Pancreas (tissue), 10 donors: ENCODE results near the gene SLC12A8. TPM values are rescaled to one million over a fixed set of nuclear protein-coding genes. Genes with fewer than 3 reads are reported as not detected.

Experiments used
- ATAC-seq, 4 donors: fragments of 200-7000 bp; cut with Tn5 transposase; one replicate each; pipeline versions ENCODE4 v1.8.0 to v1.9.1; 2020; ENCODE audit warnings: mild to moderate bottlenecking in 4 of 4, moderate library complexity in 4 of 4
- DNase-seq, 6 donors: peaks; one replicate each; pipeline ENCODE4 v3.0.0-alpha.2; 2020
- FAIRE-seq: peaks from 2 replicates; lab custom pipeline; 2012; peaks lifted over from hg19 to GRCh38; lab: Jason Lieb, UNC
- H3K27ac ChIP-seq, 4 donors: fragments of 200-600 bp; sonication (generic); 1 replicate in 3 of 4; 2 replicates in 1 of 4; pipeline versions ENCODE4 v1.5.0 to v1.8.0; 2020
- H3K27me3 ChIP-seq, 4 donors: fragments of 200-600 bp; one replicate each; pipeline ENCODE4 v1.8.0; 2021
- H3K36me3 ChIP-seq, 3 donors: fragments of 200-600 bp; sonication (generic) in 1 of 3; one replicate each; pipeline versions ENCODE4 v1.5.0 to v1.8.0; 2020 to 2021
- H3K4me1 ChIP-seq, 3 donors: fragments of 200-600 bp; one replicate each; pipeline ENCODE4 v1.8.0; 2021
- H3K4me3 ChIP-seq, 4 donors: fragments of 200-600 bp; sonication (generic) in 2 of 4; one replicate each; pipeline versions ENCODE4 v1.5.0 to v1.8.0; 2020 to 2021
- H3K9me3 ChIP-seq, 4 donors: fragments of 200-600 bp; one replicate each; pipeline ENCODE4 v1.8.0; 2021
- WGBS, 2 donors: extraction: QIAGEN DNeasy Blood & Tissue Kit; methylation state at CpG; one replicate each; pipeline ENCODE4 v1.1.7; 2013; 5-methylcytosine and 5-hydroxymethylcytosine counted together
- intact Hi-C, 3 donors: fragments of 100-400 bp; cut with DNase I; formaldehyde crosslinking; loops; one replicate each; pipeline versions ENCODE4 v1.11.1 to v1.14.2; 2022
- polyA plus RNA-seq, 2 donors: library from polyadenylated mRNA; stranded (reverse); fragments of 200-250 nt; gene quantifications; one replicate each; pipeline ENCODE4 v1.2.3, GENCODE V29; 2013
- total RNA-seq, 6 donors: library from RNA; stranded (reverse); fragmentation: NEBNext Ultra II Directional in 4 of 6; extraction: Animal tissue kit (Norgen Biotek cat#: 25700) in 4 of 6; gene quantifications; one replicate each; pipeline versions ENCODE4 v1.2.1 to v1.2.4, GENCODE V29; 2021 to 2023
- TF ChIP-seq, protein P1 (sequence below), 4 donors: fragments of 200-600 bp; sonication (generic) in 3 of 4; IDR thresholded peaks; one replicate each; pipeline versions ENCODE4 v1.5.0 to v1.8.0; 2021; ENCODE audit warnings: antibody characterized with exemption in 4 of 4
- donor health status: healthy with polysubstance abuse.
- donor health status: DM: no; HTN: no; CAD: no; lungs with moderate emphysema.
- donor health status: DM: no; HTN: no; CAD: no.
- donor health status: control.
- donor health status: control.
- donor health status: Bipolar disorder and iron deficiency.
- donor health status: DM: yes; HTN: yes; CAD: no.
- donor health status: DM: no; HTN: no; CAD: no.
- donor health status: DM: no; HTN: no; CAD: no.
- donor health status: DM: yes; HTN: yes; CAD: no.

Gene SLC12A8
- total and polyA plus RNA-seq, 8 donors = 6.6 to 16.2 (median 12.5) TPM

DNA sequence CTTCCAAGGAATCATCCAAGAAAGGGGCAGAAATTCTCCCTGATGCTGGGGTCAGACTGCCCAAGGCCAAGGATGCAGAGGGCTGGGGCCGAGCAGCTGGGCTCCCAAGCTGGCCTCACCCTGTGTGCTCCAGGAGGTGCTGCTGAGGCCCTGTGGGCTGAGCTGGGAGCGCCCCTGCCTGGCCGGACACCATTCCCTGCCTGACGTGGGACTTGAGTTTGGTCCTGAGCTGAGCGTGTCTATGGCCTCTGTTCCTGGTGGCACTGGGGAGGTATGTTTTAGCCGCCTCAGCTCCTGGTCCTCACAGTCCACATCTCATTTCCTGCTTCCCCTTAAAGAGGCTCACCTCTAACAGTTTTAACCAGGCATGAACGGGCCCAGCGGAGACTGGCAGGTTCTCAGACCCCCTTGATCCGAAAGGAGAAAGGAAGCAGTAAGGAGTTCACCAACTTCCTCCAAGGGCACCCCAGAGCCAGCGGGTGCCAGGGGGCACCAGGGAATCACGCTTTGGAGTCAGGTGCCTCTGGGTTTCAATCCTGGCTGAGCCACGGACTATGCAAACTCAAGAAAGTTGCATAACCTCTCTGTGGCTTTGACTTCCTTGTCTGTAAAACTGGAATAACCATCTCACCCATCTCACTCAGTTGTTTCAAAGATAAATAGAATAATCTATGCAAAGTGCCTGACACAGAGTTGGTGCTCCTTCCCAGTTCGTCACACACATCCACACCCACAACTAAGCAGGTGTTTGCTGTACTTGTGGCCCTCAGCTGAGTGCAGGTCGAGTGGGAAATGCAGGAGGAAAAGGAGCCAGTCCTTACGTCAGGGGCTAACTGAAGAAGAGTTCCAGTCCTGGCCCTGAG, 48.6 kb downstream of the SLC12A8 start:
- no peak overlapping the region for H3K4me3 ChIP-seq
- DNase-seq (no peak), ATAC-seq (peak in 3 of 4 donors; percentile 49 to 57 (median 53)), FAIRE-seq (no peak)
- TF ChIP-seq, protein P1, sequence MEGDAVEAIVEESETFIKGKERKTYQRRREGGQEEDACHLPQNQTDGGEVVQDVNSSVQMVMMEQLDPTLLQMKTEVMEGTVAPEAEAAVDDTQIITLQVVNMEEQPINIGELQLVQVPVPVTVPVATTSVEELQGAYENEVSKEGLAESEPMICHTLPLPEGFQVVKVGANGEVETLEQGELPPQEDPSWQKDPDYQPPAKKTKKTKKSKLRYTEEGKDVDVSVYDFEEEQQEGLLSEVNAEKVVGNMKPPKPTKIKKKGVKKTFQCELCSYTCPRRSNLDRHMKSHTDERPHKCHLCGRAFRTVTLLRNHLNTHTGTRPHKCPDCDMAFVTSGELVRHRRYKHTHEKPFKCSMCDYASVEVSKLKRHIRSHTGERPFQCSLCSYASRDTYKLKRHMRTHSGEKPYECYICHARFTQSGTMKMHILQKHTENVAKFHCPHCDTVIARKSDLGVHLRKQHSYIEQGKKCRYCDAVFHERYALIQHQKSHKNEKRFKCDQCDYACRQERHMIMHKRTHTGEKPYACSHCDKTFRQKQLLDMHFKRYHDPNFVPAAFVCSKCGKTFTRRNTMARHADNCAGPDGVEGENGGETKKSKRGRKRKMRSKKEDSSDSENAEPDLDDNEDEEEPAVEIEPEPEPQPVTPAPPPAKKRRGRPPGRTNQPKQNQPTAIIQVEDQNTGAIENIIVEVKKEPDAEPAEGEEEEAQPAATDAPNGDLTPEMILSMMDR (IDR thresholded peaks at IDR 0.05) = no peak
- no peak overlapping the region for H3K27ac ChIP-seq
- no peaks in the 10 kb centered on the region for H3K27me3 ChIP-seq
- intact Hi-C loops = no loop called here
- no peaks in the 10 kb centered on the region for H3K9me3 ChIP-seq
- 72 to 88% methylated on average over 15 of the region's 15 CpGs for WGBS, 2 donors
- no peaks in the 10 kb centered on the region for H3K36me3 ChIP-seq
- H3K4me1 ChIP-seq = peaks cover 0 to 9% (median 0%) of the 10 kb centered on the region in 3 donors

DNA sequence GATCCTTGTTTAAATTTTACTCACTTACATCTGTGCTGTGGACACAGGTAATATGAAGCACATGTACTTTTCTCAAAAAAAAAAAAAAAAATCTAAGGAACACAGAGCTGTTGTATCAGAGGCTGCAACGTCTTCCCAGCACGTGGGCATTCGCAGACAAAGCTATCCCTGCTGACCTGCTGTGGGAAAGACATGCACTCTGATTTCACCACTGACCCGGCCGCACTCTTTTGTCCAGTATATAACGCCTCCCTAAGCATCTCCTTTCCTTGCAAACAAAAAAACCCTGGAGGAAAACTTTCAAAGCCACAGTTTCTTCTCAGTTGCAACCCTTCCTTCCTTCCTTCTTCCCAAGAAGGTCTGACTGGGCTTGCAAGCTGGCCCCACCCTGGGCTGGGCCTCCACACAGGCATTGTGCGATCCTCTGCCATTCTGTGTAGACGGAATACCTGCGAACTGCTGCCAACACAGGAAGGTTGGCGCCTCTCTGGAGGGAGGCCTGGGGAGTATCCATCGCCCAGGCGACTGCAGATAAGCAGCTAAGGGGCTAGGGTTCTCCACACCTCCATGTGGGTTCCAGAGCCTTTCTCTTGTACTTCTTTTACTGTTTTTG, 50.8 kb downstream of the SLC12A8 start:
- WGBS, 2 donors = 84 to 85% methylated on average over 12 of the region's 12 CpGs
- Histone ChIP-seq H3K9me3 (no peaks in the 10 kb centered on the region), H3K4me3 (no peak overlapping the region), H3K4me1 (peaks cover 0 to 9% (median 0%) of the 10 kb centered on the region in 3 donors), H3K27me3 (no peaks in the 10 kb centered on the region), H3K36me3 (no peaks in the 10 kb centered on the region), H3K27ac (peak overlapping the region in 1 of 4 donors; percentile 31)
- ATAC-seq = peak in 1 of 4 donors; percentile 36
- intact Hi-C loops = no loop called here
- no peak for DNase-seq
- no peak for FAIRE-seq
- TF ChIP-seq, protein P1 (IDR thresholded peaks at IDR 0.05) = no peak

DNA sequence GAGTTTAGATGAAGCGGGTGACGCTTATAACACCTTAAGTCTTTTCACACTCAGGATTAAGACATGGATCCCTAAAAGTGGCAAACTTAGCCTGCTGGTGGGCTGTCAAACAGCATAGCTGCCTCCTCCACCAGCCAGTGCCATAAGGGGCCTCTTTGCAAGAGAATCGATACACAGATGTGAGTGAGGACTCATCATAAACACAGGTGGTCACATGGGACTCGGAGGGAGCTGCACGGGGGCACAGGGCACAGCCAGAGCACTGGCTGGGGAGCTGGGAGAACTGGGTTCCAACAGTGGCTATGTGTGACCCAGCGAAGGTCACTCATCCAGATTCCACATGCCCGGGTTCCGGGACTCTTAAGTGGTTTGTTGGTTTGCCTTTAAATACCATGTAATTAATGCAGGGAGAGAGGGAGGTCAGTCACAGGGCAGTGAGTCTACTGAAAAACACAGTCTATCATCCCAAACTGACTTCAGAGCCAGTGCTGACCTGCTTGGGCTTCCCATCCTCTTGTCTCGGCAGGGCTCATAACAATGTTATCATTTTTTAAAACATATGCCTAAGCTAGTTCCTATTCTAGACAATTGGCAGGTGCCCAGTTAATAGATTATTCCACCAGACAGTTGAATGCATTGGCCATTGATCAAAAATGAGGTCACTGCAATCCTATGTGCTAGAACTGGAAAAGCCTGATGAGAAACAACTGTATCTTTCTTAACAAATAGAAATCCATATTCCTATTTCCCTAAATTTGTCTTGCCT, 51.8 kb downstream of the SLC12A8 start:
- TF ChIP-seq, protein P1 (IDR thresholded peaks at IDR 0.05) = no peak
- ATAC-seq (peak in 3 of 4 donors; percentile 32 to 49 (median 44)), FAIRE-seq (no peak), DNase-seq (no peak)
- Histone ChIP-seq H3K36me3 (no peaks in the 10 kb centered on the region), H3K27ac (peak overlapping the region in 1 of 4 donors; percentile 31), H3K4me1 (peaks cover 0 to 9% (median 0%) of the 10 kb centered on the region in 3 donors), H3K9me3 (no peaks in the 10 kb centered on the region), H3K4me3 (no peak overlapping the region), H3K27me3 (no peaks in the 10 kb centered on the region)
- intact Hi-C loops = no loop called here
- 70 to 78% methylated on average over 9 of the region's 9 CpGs for WGBS, 2 donors

DNA sequence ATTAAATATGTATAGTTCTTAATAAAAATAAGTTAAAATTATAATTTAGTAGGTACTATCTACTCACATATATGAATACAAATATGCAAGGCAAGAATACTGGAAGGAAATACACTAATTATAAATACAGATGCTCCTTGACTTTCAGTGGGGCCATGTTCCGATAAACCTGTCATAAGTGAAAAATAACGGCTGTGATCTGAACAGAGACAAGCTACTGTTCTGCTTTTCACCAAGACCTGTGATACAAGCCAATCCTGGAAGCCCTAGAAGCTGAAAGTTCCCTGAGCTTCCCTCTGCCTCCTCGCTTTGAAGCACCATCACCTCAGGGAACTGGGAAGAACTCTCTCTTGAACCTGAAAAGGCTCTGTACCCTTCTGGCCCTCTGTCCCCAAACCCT, 55.4 kb downstream of the SLC12A8 start:
- Histone ChIP-seq H3K9me3 (no peaks in the 10 kb centered on the region), H3K4me1 (peaks cover 0 to 9% (median 0%) of the 10 kb centered on the region in 3 donors), H3K27me3 (no peaks in the 10 kb centered on the region), H3K4me3 (no peak overlapping the region), H3K27ac (no peak overlapping the region), H3K36me3 (no peaks in the 10 kb centered on the region)
- TF ChIP-seq, protein P1 (IDR thresholded peaks at IDR 0.05) = no peak
- intact Hi-C loops = no loop called here
- DNase-seq (no peak), FAIRE-seq (no peak), ATAC-seq (no peak)
- WGBS, 2 donors = 84 to 87% methylated on average over 3 of the region's 3 CpGs
